Measurements from ENCODE around the gene CEP170.
A peak's percentile ranks its signal among the peaks of the same experiment; 100 is the strongest.

CEP170 gene

DNA sequence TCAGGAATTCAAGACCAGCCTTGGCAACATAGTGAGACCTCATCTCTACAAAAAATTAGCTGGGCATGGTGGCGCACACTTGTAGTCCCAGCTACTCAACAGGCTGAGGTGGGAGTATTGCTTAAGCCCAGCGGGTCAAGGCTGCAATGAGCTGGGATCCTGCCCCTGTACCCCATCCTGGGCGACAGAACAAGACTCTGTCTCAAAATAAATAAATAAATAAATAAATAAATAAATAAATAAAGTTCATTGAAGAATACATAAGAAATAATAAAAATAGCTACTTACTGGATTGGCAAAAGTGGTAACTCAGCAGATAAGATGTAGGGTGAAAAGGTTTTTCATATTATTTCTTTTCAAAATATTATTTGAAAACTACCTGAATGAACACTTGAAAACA is 5.9 kb downstream of the CEP170 start:
- peaks cover 48% of the 10 kb centered on the region for H4K20me1 ChIP-seq (ENCODE audit: insufficient read depth, low read length)
- no peak overlapping the region for H3K9ac ChIP-seq (ENCODE audit: low read length)
- H3K36me3 ChIP-seq (replicated peaks; ENCODE audit: low read depth, low read length) = peaks cover 4% of the 10 kb centered on the region
- peaks cover 62% of the 10 kb centered on the region for H3K4me1 ChIP-seq (ENCODE audit: low read length)
- peaks cover 99% of the 10 kb centered on the region for H3K79me2 ChIP-seq (ENCODE audit: low read length)
- H3K27ac ChIP-seq (ENCODE audit: low read length) = no peak overlapping the region
- TF ChIP-seq, protein P1, sequence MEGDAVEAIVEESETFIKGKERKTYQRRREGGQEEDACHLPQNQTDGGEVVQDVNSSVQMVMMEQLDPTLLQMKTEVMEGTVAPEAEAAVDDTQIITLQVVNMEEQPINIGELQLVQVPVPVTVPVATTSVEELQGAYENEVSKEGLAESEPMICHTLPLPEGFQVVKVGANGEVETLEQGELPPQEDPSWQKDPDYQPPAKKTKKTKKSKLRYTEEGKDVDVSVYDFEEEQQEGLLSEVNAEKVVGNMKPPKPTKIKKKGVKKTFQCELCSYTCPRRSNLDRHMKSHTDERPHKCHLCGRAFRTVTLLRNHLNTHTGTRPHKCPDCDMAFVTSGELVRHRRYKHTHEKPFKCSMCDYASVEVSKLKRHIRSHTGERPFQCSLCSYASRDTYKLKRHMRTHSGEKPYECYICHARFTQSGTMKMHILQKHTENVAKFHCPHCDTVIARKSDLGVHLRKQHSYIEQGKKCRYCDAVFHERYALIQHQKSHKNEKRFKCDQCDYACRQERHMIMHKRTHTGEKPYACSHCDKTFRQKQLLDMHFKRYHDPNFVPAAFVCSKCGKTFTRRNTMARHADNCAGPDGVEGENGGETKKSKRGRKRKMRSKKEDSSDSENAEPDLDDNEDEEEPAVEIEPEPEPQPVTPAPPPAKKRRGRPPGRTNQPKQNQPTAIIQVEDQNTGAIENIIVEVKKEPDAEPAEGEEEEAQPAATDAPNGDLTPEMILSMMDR (IDR thresholded peaks at IDR 0.05; ENCODE audit: low read depth, low read length) = no peak
- TF ChIP-seq EZH2phosphoT487 (IDR thresholded peaks at IDR 0.05; ENCODE audit: low read depth) = no peak
- H3K27me3 ChIP-seq (ENCODE audit: low read depth, low read length) = no peaks in the 10 kb centered on the region
- no peaks in the 10 kb centered on the region for H3K9me3 ChIP-seq (ENCODE audit: insufficient read depth, low read length)
- no peak overlapping the region for H2AFZ ChIP-seq (ENCODE audit: low read depth, low read length)
- H3K4me2 ChIP-seq (ENCODE audit: low read length) = no peak overlapping the region
- H3K4me3 ChIP-seq (ENCODE audit: low read length) = no peak overlapping the region

DNA sequence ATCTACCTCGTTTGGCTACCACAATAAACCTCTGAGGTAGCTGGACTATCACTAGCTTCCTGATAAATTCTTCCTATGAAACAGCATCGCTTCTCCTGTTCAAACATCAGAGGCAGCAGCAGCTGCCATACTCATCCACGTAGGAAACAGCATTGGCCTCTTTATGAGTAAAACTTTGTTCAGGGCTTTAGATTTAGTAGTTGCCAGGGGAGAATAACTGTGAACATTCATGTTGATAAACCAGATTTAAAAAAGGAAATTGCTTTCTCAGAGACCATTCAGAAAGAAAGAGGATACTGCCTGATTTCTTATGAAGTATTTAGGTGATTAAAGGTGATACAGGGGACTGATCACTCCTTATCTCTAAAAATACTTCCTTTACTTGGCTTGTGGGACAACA is 7.2 kb downstream of the CEP170 start:
- Histone ChIP-seq H3K27me3 (ENCODE audit: low read depth, low read length) (no peaks in the 10 kb centered on the region), H4K20me1 (ENCODE audit: insufficient read depth, low read length) (peaks cover 39% of the 10 kb centered on the region), H3K79me2 (ENCODE audit: low read length) (peaks cover 97% of the 10 kb centered on the region), H2AFZ (ENCODE audit: low read depth, low read length) (no peak overlapping the region), H3K27ac (ENCODE audit: low read length) (peak overlapping the region; percentile 71), H3K9ac (ENCODE audit: low read length) (peak overlapping the region; percentile 5; the same call in 1 of the 2 replicates), H3K4me1 (ENCODE audit: low read length) (peaks cover 65% of the 10 kb centered on the region), H3K36me3 (replicated peaks; ENCODE audit: low read depth, low read length) (peaks cover 4% of the 10 kb centered on the region), H3K9me3 (ENCODE audit: insufficient read depth, low read length) (no peaks in the 10 kb centered on the region), H3K4me2 (ENCODE audit: low read length) (peak overlapping the region; percentile 49), H3K4me3 (ENCODE audit: low read length) (peak overlapping the region; percentile 12; the same call in 1 of the 2 replicates)
- TF ChIP-seq EZH2phosphoT487 (IDR thresholded peaks at IDR 0.05; ENCODE audit: low read depth) = no peak
- TF ChIP-seq, protein P1 (IDR thresholded peaks at IDR 0.05; ENCODE audit: low read depth, low read length) = no peak

DNA sequence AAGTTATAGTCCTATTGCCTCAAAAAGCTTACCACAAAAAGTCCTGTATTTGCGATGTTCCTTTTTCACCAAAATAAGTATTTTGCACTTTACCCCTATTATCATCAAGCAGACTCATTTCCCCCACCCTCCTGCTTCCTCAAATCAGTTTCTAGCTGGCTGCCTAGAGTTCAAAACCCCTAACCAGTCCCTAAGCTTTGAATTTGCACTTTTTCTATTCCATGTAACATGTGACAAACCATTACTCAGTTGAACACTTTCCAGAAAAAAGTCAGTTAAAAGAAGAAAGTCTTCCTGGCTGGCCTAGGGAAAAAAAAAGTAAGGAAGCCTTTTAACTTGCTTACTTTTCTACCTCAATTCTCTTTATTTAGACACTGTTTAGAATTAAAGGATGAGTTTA is 8.2 kb downstream of the CEP170 start:
- Histone ChIP-seq H3K27me3 (ENCODE audit: low read depth, low read length) (no peaks in the 10 kb centered on the region), H3K79me2 (ENCODE audit: low read length) (peaks cover 97% of the 10 kb centered on the region), H3K4me3 (ENCODE audit: low read length) (peak overlapping the region; percentile 11; the same call in 1 of the 2 replicates), H3K4me2 (ENCODE audit: low read length) (peak overlapping the region; percentile 49), H3K9me3 (ENCODE audit: insufficient read depth, low read length) (no peaks in the 10 kb centered on the region), H3K4me1 (ENCODE audit: low read length) (peaks cover 57% of the 10 kb centered on the region), H3K27ac (ENCODE audit: low read length) (peak overlapping the region; percentile 71), H2AFZ (ENCODE audit: low read depth, low read length) (no peak overlapping the region), H3K9ac (ENCODE audit: low read length) (peak overlapping the region; percentile 11; the same call in 1 of the 2 replicates), H3K36me3 (replicated peaks; ENCODE audit: low read depth, low read length) (peaks cover 4% of the 10 kb centered on the region), H4K20me1 (ENCODE audit: insufficient read depth, low read length) (peaks cover 33% of the 10 kb centered on the region)
- no peak for TF ChIP-seq EZH2phosphoT487 (IDR thresholded peaks at IDR 0.05; ENCODE audit: low read depth)

DNA sequence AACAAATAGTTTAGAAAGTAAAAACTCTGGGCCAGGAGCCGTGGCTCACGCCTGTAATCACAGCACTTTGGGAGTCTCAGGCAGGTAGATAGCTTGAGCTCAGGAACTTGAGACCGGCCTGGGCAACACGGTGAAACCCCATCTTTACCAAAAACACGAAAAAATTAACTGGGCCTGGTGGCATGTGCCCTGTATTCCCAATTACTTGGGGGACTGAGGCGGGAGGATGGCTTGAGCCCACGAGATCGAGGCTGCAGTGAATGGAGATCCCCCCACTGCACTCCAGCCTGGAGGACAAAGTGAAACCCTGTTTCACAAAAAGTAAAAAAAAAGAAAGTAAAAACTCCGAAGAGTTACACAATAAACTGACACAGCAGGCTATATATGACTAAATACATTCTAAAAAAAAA is 10.6 kb downstream of the CEP170 start:
- H3K9ac ChIP-seq (ENCODE audit: low read length) = peak overlapping the region; percentile 64
- H3K27me3 ChIP-seq (ENCODE audit: low read depth, low read length) = no peaks in the 10 kb centered on the region
- H2AFZ ChIP-seq (ENCODE audit: low read depth, low read length) = no peak overlapping the region
- no peaks in the 10 kb centered on the region for H3K9me3 ChIP-seq (ENCODE audit: insufficient read depth, low read length)
- H3K36me3 ChIP-seq (replicated peaks; ENCODE audit: low read depth, low read length) = peaks cover 8% of the 10 kb centered on the region
- H4K20me1 ChIP-seq (ENCODE audit: insufficient read depth, low read length) = peaks cover 16% of the 10 kb centered on the region
- H3K27ac ChIP-seq (ENCODE audit: low read length) = peak overlapping the region; percentile 82
- H3K79me2 ChIP-seq (ENCODE audit: low read length) = peaks cover 97% of the 10 kb centered on the region
- peak overlapping the region; percentile 70 for H3K4me3 ChIP-seq (ENCODE audit: low read length)
- TF ChIP-seq, protein P1 (IDR thresholded peaks at IDR 0.05; ENCODE audit: low read depth, low read length) = no peak
- TF ChIP-seq EZH2phosphoT487 (IDR thresholded peaks at IDR 0.05; ENCODE audit: low read depth) = no peak
- peak overlapping the region; percentile 89 for H3K4me2 ChIP-seq (ENCODE audit: low read length)
- peaks cover 58% of the 10 kb centered on the region for H3K4me1 ChIP-seq (ENCODE audit: low read length)
